ENCODE measurements around the gene CSKMT. TPM values are rescaled to one million over a fixed set of nuclear protein-coding genes. Genes with fewer than 3 reads are reported as not detected.
A peak's percentile ranks its signal among the peaks of the same experiment; 100 is the strongest.

Gene CSKMT
- total and polyA plus RNA-seq, 3 experiments from 2014 or later: 3.6 to 48.3 (median 43.1) TPM

GRCh38 chr11:62656796-62657429 is 8.2 kb upstream of the CSKMT start:
- H3K4me1 Mint-ChIP-seq: peaks cover 12 to 18% (median 15%) of the 10 kb centered on the region in 3 donors
- H3K27me3 ChIP-seq (ENCODE audit: insufficient read depth, low read length, poor library complexity, severe bottlenecking): no peaks in the 10 kb centered on the region
- ChIA-PET CTCF (interaction anchor here (1.7 kb wide), 1 partner anchor 65 kb away, joined by 4 read pairs; no protein-coding TSS in a partner anchor), POLR2A (interaction anchor here (1.0 to 2.7 kb wide), 2 partner anchors 8 to 70 kb away, joined by 3 to 18 read pairs; partner anchors contain the start of genes C11orf98, CSKMT and HNRNPUL2)
- H3K4me1 ChIP-seq (ENCODE audit: insufficient read depth, low read length): peaks cover 8% of the 10 kb centered on the region
- peak overlapping the region in 1 of 8 donors; percentile 42 for H3K27ac Mint-ChIP-seq
- DNase-seq: no peak
- peaks cover 0 to 3% (median 0%) of the 10 kb centered on the region in 5 donors for H3K9me3 Mint-ChIP-seq
- no peak overlapping the region for H3K4me3 ChIP-seq (ENCODE audit: low read length)
- no peaks in the 10 kb centered on the region for H3K9me3 ChIP-seq (ENCODE audit: low read length)
- H3K27me3 Mint-ChIP-seq: peaks cover 0 to 7% of the 10 kb centered on the region in 2 donors
- H3K36me3 Mint-ChIP-seq: peaks cover 0 to 10% (median 0%) of the 10 kb centered on the region in 3 donors
- no peak overlapping the region for H3K27ac ChIP-seq (ENCODE audit: low read depth, low read length)
- H3K36me3 ChIP-seq (ENCODE audit: insufficient read depth, low read length): no peaks in the 10 kb centered on the region
- H3K4me3 Mint-ChIP-seq: peak overlapping the region in 2 of 7 donors; percentile 47 to 54

GRCh38 chr11:62664405-62665074 is 572 bp upstream of the CSKMT start:
- Mint-ChIP-seq H3K36me3 (peaks cover 0 to 48% (median 4%) of the 10 kb centered on the region in 3 donors), H3K4me3 (peak overlapping the region; percentile 96 to 100 (median 97)), H3K27me3 (peaks cover 0 to 4% of the 10 kb centered on the region in 2 donors), H3K4me1 (peaks cover 28 to 47% (median 30%) of the 10 kb centered on the region in 3 donors), H3K27ac (peak overlapping the region; percentile 94 to 99 (median 96)), H3K9me3 (no peaks in the 10 kb centered on the region)
- ChIA-PET CTCF (interaction anchor here (0.7 to 3.4 kb wide), 27 partner anchors 10 to 281 kb away, joined by 3 to 44 read pairs (median 4); partner anchors contain the start of genes EEF1G, EML3, GANAB and INTS5), POLR2A (interaction anchor here (0.5 to 4.6 kb wide), 35 partner anchors 9 to 217 kb away, joined by 3 to 71 read pairs (median 7); partner anchors contain the start of genes B3GAT3, BSCL2, EEF1G and GANAB)
- no peaks in the 10 kb centered on the region for H3K9me3 ChIP-seq (ENCODE audit: low read length)
- H3K4me1 ChIP-seq (ENCODE audit: insufficient read depth, low read length): peaks cover 21% of the 10 kb centered on the region
- peak overlapping the region; percentile 89 for H3K27ac ChIP-seq (ENCODE audit: low read depth, low read length)
- peaks cover 18% of the 10 kb centered on the region for H3K36me3 ChIP-seq (ENCODE audit: insufficient read depth, low read length)
- peak in 3 of 5 donors; percentile 41 to 74 (median 47) for DNase-seq
- H3K4me3 ChIP-seq (ENCODE audit: low read length): peak overlapping the region; percentile 98
- H3K27me3 ChIP-seq (ENCODE audit: insufficient read depth, low read length, poor library complexity, severe bottlenecking): no peaks in the 10 kb centered on the region

- H3K27ac Mint-ChIP-seq: peak overlapping the region; percentile 94 to 99 (median 96)
- peak; percentile 53 to 84 (median 57) for DNase-seq
- peaks cover 37 to 58% (median 37%) of the 10 kb centered on the region in 3 donors for H3K4me1 Mint-ChIP-seq
- no peaks in the 10 kb centered on the region for H3K27me3 ChIP-seq (ENCODE audit: insufficient read depth, low read length, poor library complexity, severe bottlenecking)
- H3K9me3 ChIP-seq (ENCODE audit: low read length): no peaks in the 10 kb centered on the region
- peaks cover 0 to 49% (median 4%) of the 10 kb centered on the region in 3 donors for H3K36me3 Mint-ChIP-seq
- peaks cover 18% of the 10 kb centered on the region for H3K36me3 ChIP-seq (ENCODE audit: insufficient read depth, low read length)
- ChIA-PET POLR2A (interaction anchor here (0.5 to 4.6 kb wide), 34 partner anchors 8 to 256 kb away, joined by 3 to 71 read pairs (median 7); partner anchors contain the start of genes B3GAT3, BSCL2, EEF1G and GANAB), CTCF (interaction anchor here (0.7 to 3.4 kb wide), 22 partner anchors 10 to 282 kb away, joined by 3 to 44 read pairs (median 4); partner anchors contain the start of genes EEF1G, EML3, GANAB and INTS5)
- H3K4me3 ChIP-seq (ENCODE audit: low read length): peak overlapping the region; percentile 98
- H3K9me3 Mint-ChIP-seq: no peaks in the 10 kb centered on the region
- H3K4me1 ChIP-seq (ENCODE audit: insufficient read depth, low read length): peaks cover 29% of the 10 kb centered on the region
- peaks cover 0 to 4% of the 10 kb centered on the region in 2 donors for H3K27me3 Mint-ChIP-seq
- H3K27ac ChIP-seq (ENCODE audit: low read depth, low read length): peak overlapping the region; percentile 89
- peak overlapping the region; percentile 96 to 100 (median 97) for H3K4me3 Mint-ChIP-seq
Measured at GRCh38 chr11:62665599-62666258, 617 bp downstream of the CSKMT start.

GRCh38 chr11:62666259-62666926 is 1.3 kb downstream of the CSKMT start:
- peaks cover 0 to 4% of the 10 kb centered on the region in 2 donors for H3K27me3 Mint-ChIP-seq
- Histone ChIP-seq H3K9me3 (ENCODE audit: low read length) (no peaks in the 10 kb centered on the region), H3K4me1 (ENCODE audit: insufficient read depth, low read length) (peaks cover 34% of the 10 kb centered on the region), H3K27ac (ENCODE audit: low read depth, low read length) (peak overlapping the region; percentile 89), H3K27me3 (ENCODE audit: insufficient read depth, low read length, poor library complexity, severe bottlenecking) (no peaks in the 10 kb centered on the region), H3K36me3 (ENCODE audit: insufficient read depth, low read length) (peaks cover 18% of the 10 kb centered on the region), H3K4me3 (ENCODE audit: low read length) (peak overlapping the region; percentile 98)
- H3K36me3 Mint-ChIP-seq: peaks cover 0 to 51% (median 4%) of the 10 kb centered on the region in 3 donors
- no peaks in the 10 kb centered on the region for H3K9me3 Mint-ChIP-seq
- CTCF ChIA-PET: interaction anchor here (1.0 to 3.4 kb wide), 8 partner anchors 10 to 242 kb away, joined by 4 to 44 read pairs (median 9); partner anchors contain the start of genes EML3, TMEM179B and TUT1
- H3K27ac Mint-ChIP-seq: peak overlapping the region; percentile 80 to 99 (median 94)
- POLR2A ChIA-PET: interaction anchor here (0.5 to 4.6 kb wide), 17 partner anchors 7 to 215 kb away, joined by 3 to 71 read pairs (median 12); partner anchors contain the start of genes B3GAT3, BSCL2, GANAB and GNG3
- peak overlapping the region; percentile 96 to 100 (median 97) for H3K4me3 Mint-ChIP-seq
- H3K4me1 Mint-ChIP-seq: peaks cover 44 to 64% (median 44%) of the 10 kb centered on the region in 3 donors
- no peak for DNase-seq

GRCh38 chr11:62667460-62667859 is 2.3 kb downstream of the CSKMT start:
- no peak overlapping the region for H3K27ac ChIP-seq (ENCODE audit: low read depth, low read length)
- H3K9me3 Mint-ChIP-seq: no peaks in the 10 kb centered on the region
- peaks cover 18% of the 10 kb centered on the region for H3K36me3 ChIP-seq (ENCODE audit: insufficient read depth, low read length)
- DNase-seq: no peak
- H3K9me3 ChIP-seq (ENCODE audit: low read length): no peaks in the 10 kb centered on the region
- H3K4me1 ChIP-seq (ENCODE audit: insufficient read depth, low read length): peaks cover 38% of the 10 kb centered on the region
- H3K27me3 ChIP-seq (ENCODE audit: insufficient read depth, low read length, poor library complexity, severe bottlenecking): no peaks in the 10 kb centered on the region
- ChIA-PET POLR2A (interaction anchor here (0.7 to 4.6 kb wide), 5 partner anchors 15 to 76 kb away, joined by 3 to 52 read pairs (median 9); partner anchors contain the start of genes GANAB, INTS5, MTA2 and TUT1), CTCF (interaction anchor here (1.0 to 1.9 kb wide), 6 partner anchors 9 to 243 kb away, joined by 3 to 7 read pairs (median 4); partner anchors contain the start of genes B3GAT3, INTS5, TMEM179B and TUT1)
- peaks cover 50 to 74% (median 53%) of the 10 kb centered on the region in 3 donors for H3K4me1 Mint-ChIP-seq
- H3K4me3 Mint-ChIP-seq: peak overlapping the region; percentile 17 to 100 (median 96)
- peak overlapping the region; percentile 98 for H3K4me3 ChIP-seq (ENCODE audit: low read length)
- H3K36me3 Mint-ChIP-seq: peaks cover 0 to 54% (median 4%) of the 10 kb centered on the region in 3 donors
- peaks cover 0 to 4% of the 10 kb centered on the region in 2 donors for H3K27me3 Mint-ChIP-seq
- peak overlapping the region in 4 of 8 donors; percentile 71 to 99 (median 82) for H3K27ac Mint-ChIP-seq

- Histone ChIP-seq H3K27ac (ENCODE audit: low read depth, low read length) (peak overlapping the region; percentile 91), H3K4me1 (ENCODE audit: insufficient read depth, low read length) (peaks cover 43% of the 10 kb centered on the region), H3K36me3 (ENCODE audit: insufficient read depth, low read length) (peaks cover 13% of the 10 kb centered on the region), H3K4me3 (ENCODE audit: low read length) (no peak overlapping the region), H3K9me3 (ENCODE audit: low read length) (no peaks in the 10 kb centered on the region), H3K27me3 (ENCODE audit: insufficient read depth, low read length, poor library complexity, severe bottlenecking) (no peaks in the 10 kb centered on the region)
- CTCF ChIA-PET: interaction anchor here (1.7 to 2.9 kb wide), 2 partner anchors 23 to 25 kb away, joined by 4 to 7 read pairs; partner anchors contain the start of gene GANAB
- POLR2A ChIA-PET: interaction anchor here (0.6 to 3.0 kb wide), 8 partner anchors 16 to 192 kb away, joined by 3 to 56 read pairs (median 4); partner anchors contain the start of genes GANAB, INTS5 and TUT1
- DNase-seq: no peak
- H3K36me3 Mint-ChIP-seq: peaks cover 0 to 55% (median 2%) of the 10 kb centered on the region in 3 donors
- peaks cover 41 to 75% (median 54%) of the 10 kb centered on the region in 3 donors for H3K4me1 Mint-ChIP-seq
- H3K9me3 Mint-ChIP-seq: no peaks in the 10 kb centered on the region
- H3K27ac Mint-ChIP-seq: peak overlapping the region; percentile 5 to 95 (median 89)
- peaks cover 0 to 4% of the 10 kb centered on the region in 2 donors for H3K27me3 Mint-ChIP-seq
- H3K4me3 Mint-ChIP-seq: peak overlapping the region in 6 of 7 donors; percentile 20 to 100 (median 96)
Measured at GRCh38 chr11:62669420-62670161, 4.5 kb downstream of the CSKMT start.
